Glomerular visceral epithelial cell (primary cell): ENCODE results near the gene NUP214.

Experiments
- DNase-seq: peaks from one replicate; pipeline ENCODE4 v3.0.0-alpha.2; 2016; ENCODE audit errors: extremely low spot score

Gene NUP214

DNA sequence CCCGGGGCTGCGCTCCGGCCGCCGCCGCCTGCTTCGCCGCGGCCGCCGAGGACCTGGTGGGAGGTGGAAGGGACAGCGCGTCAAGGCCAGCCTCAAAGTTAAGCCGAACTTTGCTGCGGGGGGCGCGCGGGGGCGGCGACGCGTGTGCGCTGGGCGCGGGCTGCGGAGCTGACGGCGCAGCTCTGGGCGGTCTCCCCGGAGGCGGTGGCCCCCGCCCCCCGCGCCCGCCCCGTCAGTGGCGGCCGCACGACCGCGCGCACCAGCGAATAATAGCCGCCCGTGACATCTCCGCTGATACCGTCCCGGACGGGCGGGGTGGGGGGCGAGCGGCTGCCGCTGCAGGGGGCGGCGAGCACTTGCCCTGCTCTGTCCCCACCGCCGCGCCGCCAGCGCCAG lies 151.5 kb downstream of the NUP214 start:
- DNase-seq: no peak

DNA sequence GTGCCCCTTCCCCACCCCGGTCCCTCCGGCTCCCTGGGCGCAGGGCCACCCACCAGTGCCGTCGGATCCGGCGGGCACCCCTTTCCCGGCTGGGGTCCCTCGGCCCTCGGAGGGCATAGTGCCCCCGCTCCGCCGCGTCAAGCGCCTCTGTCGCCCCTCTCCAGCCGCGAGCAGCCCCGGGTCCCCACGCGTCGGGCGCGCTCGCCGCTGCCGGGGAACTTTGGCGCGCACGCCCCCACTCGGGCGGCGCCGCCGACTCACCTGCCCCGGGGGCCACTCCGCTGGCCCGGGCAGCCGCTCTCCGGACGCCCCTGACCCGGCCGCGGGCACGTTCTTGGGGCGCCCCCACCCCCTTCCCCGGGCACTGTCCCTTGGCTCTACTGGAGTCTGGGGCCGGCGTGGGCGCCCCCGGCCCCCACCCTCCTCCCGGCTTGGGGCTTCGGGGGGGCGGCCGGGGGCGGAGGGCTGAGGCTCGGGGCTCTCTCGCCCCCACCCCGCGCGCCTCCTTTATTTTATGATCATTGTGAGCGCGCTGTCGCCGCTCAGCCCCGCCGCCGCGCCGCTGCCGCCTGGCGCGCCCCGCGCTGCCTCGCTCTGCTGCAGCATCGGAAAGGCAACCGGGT lies 152.0 kb downstream of the NUP214 start:
- DNase-seq: no peak

DNA sequence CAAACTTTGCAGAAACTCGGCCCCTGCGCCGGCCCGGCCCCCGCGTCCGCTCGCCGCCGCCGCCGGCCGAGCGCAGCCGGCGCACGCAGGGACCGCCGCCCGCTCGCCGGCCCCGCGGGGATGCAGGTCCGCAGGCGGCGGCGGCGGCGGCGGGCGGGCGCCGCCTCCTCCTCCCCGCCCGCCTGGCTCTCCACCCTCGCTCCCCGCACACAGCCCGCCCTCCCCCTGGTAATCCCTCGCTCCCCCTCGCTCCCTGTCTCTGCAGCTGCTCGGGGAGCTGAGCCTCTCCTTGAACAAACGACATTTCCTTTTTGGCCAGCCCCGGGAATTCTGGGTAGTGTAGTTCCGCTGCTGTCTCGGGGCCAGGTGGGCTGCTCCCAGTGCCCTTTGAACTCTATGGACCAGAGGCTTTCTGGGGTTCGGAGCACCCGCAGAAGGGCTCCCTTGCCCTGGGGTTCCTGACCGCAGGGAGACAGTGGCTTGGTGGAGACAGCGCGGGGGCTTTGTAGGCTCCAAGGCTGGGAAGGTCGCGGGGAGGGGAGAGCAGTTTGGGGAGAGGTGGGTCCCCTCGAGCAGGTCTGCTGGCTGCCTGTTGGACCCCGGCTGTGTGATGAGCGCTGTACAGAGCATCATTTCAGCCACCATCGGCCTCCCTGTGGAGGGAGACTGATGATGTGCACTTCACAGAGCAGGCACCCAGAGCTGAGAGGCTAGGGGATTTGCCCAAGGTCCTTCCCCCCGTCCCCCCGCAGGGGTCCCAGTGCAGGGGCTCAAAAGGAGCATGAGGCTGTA lies 152.7 kb downstream of the NUP214 start:
- peak; percentile 73 for DNase-seq

DNA sequence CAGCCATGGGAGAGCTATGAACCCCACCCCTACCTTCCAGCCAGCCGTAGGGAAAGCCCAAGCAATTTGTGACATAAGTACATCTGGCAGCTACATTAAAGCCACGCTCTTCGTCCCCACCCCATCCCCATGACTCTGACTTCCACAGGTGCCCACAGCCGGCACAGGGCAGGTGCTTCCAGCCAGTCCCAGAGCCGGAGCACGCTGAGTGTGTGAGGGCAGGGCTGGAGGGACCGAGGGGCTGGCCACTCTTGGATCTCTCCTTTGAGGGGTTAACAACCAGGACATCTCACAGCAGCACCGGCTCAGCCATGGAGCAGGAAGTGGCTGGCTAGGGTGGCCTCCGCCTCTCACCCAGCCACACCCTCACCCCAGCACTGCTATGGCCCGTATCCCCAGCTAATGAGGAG lies 153.3 kb downstream of the NUP214 start:
- DNase-seq: no peak

DNA sequence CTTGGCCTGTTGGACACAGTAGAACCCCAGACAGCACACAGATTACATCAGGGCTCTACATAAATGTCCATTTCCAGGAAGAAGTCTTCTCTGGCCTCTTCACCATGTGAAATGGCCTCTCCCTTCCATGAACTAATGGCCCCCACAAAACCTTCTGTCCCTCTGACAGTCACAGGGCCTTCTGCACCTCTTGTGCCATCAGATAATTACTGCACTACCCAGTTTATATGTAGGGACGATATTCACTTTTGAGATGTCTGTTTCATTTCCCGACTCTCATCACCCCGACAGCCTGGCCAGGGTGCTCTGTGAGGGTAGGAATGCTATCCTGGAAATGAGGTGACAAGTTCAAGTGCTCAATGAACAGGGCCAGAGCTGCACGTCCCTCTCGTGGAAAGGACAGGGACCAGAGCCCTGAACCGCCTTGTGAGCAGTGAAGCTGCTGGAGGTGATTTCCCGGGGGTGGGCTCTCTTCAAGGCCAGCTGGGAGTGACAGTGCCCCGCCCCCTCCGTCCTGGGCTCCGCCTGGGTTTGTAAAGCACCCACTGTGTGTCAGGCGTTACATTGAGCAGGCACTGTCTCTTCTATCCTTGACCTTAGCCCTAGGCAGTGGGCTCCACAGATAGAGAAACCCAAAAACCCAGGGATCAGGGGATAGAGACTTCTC lies 153.9 kb downstream of the NUP214 start:
- DNase-seq: no peak

DNA sequence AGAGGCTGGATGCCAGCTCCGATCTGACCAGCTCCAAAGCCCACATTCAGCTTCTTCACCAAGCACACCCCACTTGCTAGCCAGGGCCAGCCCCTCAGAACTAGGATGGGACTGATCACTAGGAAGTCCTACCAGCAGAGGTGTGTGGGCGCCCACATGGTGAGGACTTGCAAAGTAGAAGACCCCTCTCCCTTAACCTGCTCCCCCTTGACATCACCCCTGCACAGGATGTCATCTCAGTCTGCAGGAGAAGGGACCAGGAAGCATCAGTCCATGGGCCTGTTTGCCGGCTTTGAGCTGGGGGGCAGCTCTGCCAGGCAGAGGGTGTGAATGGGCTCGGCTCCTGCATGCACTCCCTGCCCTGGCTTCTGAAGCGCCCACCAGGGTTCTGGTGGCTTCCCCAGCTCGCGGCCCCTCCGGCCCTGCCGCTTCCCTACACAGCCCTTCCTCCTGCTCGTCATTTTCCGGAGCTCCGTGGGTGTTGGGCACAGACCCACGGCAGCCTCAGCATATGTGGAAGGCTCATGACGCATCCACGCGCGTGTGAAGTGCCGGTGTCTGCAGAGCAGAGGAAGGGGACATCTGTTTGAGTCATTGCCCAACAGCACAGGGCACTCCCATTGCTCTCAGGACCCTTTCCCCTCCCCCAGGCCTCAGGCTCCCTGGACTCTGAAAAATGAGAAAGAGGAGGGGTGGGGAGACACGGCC lies 154.6 kb downstream of the NUP214 start:
- DNase-seq: no peak

DNA sequence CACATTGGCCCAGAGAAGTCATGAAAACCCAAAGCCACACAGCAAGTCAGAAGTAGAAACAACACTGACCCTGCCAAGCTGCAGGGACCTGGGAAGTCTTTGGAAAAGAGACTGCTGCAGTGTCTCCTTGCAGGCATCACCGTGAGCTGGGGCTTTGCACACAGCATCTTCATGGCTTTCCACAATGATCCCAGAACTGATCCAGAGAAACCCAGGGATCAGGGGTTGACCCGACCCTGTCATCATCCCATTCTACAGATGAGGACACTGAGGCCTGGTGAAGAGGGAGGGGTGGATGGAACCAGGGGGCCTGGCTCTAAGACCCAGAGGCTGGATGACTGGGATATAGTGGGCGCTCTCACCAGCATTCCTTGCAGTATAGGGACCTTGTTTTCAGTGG lies 155.3 kb downstream of the NUP214 start:
- DNase-seq: no peak

DNA sequence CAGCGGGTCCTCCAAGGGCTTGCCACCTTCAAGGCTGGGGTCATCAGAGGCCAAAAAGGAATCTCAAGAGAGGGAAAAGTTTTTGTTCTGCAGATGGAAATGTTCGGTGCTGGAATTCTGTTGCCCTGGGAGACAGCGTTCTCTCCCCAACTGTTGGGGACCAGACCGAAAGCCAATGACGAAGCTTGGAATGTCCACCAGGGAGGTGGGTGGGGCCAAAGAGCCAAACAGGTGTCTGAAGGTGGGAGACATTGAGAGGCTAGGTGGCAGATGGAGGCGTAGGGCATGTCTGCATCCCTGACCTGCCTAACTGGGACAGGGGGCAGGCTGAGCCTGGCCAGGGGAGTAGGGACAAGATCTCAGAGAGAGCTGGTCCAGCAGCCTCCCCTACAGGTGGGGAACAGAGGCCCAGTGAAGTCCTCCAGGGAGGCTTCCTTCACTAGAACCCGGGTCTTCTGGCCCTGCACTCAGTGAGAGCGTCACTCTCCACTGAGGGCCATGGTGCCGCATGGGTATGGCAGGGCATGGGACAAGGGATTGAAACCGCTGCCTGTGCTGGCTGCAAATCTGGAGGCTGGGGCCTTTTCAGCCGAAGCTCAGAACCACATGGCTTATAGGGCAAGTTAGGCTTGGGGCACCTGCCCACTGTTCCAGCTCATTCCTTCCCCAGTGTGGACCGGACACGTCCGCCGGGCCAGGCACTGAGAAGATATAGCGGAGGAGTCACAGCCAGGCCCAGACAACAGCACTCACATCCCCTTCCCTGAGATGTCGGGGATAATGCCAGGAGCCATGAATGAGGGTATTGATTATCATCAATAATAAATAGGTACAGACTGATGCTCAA lies 156.0 kb downstream of the NUP214 start:
- no peak for DNase-seq

DNA sequence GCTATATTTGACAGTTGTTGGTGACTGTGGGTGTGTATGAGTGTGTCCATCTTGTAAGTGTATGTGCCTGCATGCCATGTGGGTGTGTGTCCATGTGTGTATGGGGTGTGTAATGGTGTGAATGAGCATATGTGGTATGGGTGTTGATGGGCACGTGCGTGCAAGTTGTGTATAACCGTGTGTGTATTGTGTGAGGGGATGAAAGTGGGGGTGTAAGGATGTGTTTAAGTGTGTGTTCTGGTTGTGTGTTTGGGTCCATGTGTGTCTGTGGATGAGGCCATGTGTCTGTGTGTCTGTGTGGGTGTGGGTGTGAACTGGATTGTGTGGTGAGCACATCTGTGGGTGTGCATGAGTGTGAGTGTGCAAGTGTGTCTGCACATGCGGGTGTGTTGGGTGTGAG lies 156.8 kb downstream of the NUP214 start:
- DNase-seq: no peak

DNA sequence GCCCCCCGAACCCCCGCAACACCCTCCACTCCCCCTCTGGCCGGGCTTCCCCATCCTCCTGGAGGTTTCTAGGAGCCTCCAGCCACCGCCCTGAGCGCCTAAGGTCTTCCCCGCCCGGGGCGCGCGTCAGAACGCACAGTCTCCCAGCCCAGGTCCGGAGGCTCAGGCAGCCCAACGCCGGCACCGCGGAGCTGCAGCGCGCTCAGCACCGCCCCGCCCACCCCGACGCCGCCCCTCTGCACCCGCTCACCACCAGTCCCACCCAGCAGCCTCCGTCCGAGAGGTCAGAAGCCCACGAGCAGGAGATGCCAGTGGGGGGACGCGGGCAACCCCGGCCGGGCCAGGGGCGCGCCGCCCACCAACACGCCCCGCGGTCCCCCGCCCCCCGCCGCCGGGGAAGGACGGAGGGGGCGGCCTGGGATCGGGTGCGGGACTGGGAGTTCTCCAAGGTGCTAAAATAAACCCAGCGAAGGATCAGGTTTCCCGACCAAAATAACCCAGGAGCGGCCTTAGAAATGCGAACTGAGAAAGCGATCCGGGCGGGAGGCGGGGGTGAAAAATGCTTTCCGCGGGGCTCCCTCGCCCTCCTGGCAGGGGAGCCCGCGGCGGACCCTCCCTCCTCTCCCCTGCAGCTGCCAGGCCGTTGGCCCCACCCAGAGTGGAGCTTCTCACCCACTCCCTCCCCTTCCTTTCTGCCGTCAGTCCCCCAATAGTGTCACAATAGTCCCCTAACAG lies 157.5 kb downstream of the NUP214 start:
- no peak for DNase-seq
